Epidermal melanocyte (primary cell): ENCODE measurements around the gene WNT5B.

ENCODE experiments used
- DNase-seq: peaks from one replicate; pipeline ENCODE4 v3.0.0; 2011; ENCODE audit warnings: low spot score; ENCODE audit not compliant: insufficient read length

Gene WNT5B

GRCh38 chr12:1628666-1629337 is at the start of gene WNT5B:
Gene WNT5B (plus strand): TSS chr12:1629231. CDS start chr12:1631355, 2,124 bp downstream.
- no peak for DNase-seq

GRCh38 chr12:1579651-1580435 is 49.2 kb upstream of the WNT5B start:
- DNase-seq: no peak

- DNase-seq: no peak
Measured at GRCh38 chr12:1580526-1580925, 48.5 kb upstream of the WNT5B start.

DNA sequence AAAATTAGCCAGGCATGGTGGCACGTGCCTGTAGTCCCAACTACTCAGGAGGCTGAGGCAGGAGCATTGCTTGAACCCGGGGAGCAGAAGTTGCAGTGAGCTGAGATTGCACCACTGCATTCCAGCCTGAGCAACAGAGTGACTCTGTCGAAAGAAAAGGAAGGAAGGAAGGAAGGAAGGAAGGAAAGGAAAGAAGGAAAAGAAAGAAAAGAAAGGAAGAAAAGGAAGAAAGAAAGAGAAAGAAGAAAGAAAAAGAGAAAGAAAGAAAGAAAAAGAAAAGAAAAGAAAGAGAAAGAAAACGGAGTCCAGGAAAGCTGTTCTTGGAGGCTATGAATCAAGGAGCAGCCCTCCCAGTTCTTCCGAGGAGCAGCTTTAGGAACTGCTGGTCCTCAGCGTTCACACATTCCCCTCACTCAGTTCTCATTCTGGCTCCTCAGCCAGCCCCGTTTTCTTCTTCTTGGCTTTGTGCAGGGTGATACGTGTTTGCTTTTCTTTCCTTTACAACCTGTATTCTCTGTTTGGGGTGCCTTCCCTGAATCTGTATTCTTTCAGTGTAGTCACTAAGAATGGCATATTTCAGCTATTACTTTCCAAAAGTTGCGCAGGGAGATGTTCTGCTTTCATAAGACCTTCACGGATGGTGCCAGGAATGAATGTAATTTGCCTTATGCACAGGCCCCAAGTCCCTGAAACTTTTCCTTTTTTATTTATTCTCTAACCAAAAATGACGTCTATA is 46.9 kb upstream of the WNT5B start:
- DNase-seq: no peak

DNA sequence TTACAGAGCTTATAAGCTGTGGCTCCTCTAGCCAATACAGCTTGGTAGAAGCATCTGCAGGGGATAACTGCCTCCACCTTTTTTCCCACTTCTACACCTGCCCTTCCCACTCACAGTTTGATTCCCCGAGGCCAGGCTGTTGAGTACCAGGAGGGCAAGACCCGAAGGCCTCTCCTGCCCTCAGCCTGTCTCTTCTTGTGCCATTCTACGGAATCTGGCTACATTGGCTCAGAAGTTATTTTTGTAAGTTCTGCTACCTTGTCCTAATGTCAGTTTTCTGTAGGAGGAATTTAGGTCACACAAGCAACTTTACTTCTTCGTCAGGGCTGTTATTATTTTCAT is 46.4 kb upstream of the WNT5B start:
- DNase-seq: no peak

- DNase-seq: peak; percentile 91
Measured at GRCh38 chr12:1583421-1584078, 45.5 kb upstream of the WNT5B start.

- DNase-seq: no peak
Measured at GRCh38 chr12:1584326-1584725, 44.7 kb upstream of the WNT5B start.

DNA sequence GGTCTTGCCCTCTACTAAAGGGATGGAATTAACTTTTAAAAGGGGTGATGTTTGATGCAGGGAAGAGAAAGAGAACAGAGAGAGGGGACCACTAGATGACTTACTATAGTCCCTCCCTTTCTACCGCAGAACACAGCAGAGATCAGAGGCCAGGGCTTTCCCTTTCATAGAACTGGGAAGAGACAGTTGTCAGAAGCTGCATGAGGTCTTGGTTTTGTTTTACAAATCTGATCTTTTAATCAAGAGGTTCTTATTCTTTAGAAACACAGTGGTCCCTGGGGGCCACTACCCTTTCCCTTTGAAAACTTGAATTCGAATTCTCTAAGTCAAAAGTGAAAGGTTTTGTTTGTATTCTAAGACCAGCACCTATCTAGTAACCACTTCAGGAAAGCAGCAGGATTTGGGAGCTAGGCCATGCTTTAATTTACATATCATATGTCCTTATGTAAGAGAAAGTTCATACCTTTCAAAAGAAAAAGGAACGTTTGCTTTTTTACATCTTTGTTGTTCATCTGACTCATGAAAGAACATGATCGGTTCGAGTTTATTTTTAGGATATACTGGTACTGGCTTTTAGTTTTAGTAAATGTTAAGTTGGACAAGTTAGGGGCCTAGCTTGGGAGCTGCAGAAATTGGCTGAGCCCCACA is 41.0 kb upstream of the WNT5B start:
- no peak for DNase-seq

DNA sequence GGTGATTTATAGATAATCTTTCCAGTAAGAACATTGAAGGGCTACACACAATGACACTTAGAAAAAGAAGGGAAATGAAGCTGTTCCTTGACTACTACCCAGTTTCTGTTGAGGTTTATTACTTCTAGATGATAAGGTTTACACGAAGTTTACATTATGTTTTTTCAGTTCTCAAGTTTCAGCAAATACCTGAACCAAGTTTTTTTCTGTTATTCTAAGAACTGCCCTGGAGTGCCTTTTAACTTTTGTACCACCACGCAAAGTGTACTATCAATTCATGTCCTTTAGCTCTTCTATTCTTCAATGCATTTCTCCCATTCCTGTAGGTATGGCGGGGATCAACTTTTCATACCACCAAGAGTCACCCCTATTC is 40.5 kb upstream of the WNT5B start:
- no peak for DNase-seq

DNA sequence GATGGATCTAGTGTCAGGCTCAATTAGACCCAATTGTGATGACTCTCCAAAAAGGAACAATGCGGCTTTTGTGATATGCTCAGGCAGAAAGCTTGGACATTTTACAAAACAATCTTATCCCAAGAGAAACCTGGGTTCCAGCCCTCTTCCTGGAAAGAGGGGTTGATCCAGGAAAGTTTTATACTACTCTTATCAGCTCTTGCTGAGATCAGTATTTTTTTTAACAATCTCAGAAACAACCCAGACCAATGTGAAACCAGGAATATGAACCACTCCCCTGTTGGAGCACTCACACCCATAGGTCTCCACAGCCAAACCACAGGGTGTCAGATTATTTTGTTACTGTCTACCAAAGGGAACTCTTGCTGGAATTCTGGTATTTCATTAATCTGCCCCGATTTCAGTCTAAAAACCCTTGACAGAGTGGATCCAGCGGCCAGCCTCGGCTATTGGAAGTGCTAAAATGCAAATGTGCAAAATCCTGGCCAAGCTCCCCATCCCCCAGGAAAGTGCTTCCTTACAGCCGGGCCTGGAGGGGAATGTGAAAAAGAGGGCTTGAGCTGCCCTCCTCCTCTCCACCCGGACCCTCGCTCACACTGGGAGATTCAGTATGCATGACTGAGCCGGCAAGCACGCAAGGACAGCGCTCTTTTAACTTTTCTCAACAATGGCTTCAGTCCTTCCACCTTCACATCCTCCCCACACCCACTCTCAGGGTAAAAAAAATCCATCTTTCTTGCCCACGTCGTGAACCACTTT is 38.6 kb upstream of the WNT5B start:
- DNase-seq: no peak

DNA sequence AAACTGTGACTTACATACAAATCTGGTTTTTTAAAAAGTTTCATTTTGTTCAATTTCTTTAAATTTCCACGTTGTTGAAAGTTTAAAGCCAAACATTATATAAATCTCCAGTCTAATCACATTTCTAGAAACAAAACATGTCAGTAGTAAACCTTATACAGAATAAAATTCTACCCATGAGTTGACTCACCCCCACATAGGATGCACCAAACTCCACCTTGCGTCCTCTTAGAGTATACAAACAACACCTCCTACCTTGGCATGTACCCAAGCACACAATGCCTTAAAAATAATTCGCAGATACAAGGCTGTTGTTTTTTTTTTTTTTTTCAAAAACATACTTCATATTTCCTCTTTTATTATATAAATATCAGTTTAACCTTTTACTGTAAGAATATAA is 38.0 kb upstream of the WNT5B start:
- DNase-seq: no peak

DNA sequence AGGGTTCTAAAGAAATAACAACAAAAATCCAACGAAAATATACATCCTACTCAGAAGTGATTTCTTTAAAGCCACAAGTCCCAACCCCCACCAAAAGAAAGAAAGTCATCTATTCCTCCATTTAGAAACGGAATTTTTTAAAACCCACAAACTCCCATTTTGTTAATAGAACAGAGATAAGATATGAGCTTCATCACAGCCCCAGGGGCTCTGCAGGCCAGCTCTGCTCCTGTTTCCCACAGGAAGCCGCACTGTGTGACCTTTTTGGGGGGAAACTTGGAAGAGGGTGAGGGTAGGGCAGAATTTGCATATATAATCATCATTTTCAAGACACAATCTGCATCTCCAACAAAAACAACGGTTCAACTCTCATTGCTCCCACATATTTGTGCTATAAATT is 37.5 kb upstream of the WNT5B start:
- no peak for DNase-seq

DNA sequence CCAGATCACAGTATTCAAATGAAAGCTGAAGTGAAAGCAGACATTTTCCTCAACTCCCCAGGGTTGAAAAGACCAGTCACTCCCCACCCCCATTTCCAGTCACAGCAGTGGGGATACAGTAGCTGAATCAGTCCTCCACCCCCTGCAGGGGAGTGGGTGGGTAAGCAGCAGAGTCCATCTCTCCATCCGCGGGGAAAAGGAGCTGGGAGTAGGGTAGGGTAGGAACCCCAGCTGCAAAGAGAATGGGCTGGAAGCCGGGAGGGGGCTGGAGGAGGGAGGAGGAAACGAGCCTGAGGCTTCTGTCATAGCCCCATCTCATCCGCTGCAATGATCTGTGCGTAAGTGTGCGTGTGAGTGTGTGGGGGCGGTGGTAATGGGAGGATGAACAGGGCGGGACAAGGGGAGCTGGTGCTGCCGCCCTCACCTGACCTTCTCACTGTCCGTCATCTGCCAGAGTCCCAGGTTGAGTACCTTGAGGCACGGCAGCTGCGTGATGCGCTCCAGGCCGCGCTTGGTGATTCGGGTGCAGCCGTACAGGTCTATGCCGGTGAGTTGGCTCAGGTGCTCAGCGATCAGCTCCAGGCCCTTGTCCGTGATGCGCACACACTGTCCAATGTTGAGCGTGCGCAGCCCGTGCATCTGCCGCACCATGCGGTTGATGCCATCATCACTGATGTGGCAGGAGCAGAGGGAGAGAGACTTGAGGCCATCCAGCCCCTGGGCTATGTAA is 36.4 kb upstream of the WNT5B start:
- DNase-seq: no peak

DNA sequence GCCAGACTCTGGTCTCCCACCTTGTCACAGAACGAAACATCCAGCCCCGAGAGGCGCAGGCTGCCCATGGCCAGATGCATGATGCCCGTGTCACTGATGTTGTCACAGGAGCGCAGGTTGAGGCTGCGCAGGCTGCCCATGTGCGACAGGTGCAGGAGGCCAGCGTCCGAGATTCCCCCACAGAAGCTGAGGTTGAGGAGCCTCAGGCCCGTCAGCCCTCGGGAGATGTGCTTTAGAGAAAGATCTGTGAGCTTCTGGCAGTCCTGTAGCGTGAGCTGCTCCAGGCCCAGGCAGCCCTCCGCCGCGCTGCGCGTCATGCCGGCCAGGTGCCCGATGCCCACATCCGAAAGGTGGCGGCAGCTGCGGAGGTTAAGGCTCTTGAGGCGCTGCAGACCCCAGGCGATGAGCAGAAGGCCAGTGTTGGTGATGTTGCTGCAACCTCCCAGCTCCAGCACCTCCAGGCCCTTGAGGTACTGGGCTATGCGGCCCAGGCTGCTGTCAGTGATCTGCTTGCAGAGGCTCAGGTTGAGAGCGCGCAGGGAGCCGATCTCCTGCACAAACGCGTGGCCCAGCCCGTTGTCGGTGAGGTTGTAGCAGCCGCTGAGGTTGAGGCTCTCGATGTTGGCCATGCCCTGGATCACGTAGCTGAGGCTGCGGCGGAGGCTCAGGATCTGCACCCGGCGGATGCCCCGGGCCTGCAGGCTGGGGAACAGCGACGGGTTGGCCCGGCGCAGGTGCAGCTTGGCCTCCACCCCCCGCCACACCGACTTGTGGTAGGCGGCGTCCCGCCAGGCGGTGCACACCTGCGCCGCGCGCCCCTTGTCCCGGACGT is 35.6 kb upstream of the WNT5B start:
- DNase-seq: no peak

DNA sequence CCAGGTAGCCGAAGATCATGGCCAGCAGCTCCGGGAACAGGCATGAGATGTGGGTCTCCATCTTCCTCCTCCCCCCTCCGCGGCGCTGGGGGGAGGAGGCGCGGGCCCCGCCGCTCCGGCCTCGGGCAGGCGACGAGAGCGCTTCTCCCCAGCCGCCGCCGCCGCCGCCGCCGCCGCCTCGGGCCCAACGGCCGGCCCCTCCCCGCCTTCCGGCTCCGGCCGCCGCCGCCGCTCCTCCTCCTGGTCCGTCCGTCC is 35.1 kb upstream of the WNT5B start:
- no peak for DNase-seq

DNA sequence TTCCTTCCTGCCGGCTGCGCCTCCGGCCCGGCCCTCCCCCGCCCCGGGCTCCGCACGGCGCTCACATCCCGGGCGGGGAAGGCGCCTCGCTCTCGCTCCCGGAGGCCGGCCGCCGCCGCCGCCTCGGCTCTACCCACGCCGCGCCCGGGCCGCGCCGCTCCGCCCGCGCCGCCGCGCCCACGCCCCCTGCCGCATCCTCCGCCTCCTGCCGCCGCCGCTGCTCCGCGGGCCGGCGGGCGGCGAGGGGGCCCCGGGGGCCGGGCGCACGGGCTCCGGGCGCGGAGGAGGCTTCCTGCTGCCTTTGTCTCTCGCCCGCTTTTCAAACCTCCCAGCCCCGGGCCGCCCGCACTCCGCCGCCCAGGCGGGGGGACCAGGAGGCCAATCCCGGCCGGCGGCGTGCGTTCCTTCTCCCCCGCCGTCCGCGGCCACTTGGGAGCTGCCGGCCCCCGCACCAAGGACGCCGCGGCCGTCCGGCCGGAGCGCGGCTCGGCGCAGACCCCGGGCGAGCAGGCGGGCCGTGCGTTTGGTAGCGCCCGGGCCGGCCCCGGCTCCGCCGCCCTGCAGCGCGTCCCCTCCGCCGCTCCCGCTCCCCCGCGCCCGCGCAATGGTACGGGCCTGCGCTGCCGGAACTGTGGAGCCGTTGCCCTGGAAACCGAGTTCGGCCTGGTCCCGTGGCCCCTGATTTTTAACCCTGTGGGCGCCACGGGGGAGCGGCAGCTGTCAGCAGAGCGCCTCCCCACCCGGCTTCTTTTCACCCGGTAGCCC is 34.6 kb upstream of the WNT5B start, which contains the start of gene FBXL14:
Gene FBXL14 (minus strand): TSS at position 321 of the 765 bp plus-strand sequence. CDS start 515 bp downstream, outside the sequence.
- peak; percentile 76 for DNase-seq

- no peak for DNase-seq
Measured at GRCh38 chr12:1595026-1595561, 33.9 kb upstream of the WNT5B start.

DNA sequence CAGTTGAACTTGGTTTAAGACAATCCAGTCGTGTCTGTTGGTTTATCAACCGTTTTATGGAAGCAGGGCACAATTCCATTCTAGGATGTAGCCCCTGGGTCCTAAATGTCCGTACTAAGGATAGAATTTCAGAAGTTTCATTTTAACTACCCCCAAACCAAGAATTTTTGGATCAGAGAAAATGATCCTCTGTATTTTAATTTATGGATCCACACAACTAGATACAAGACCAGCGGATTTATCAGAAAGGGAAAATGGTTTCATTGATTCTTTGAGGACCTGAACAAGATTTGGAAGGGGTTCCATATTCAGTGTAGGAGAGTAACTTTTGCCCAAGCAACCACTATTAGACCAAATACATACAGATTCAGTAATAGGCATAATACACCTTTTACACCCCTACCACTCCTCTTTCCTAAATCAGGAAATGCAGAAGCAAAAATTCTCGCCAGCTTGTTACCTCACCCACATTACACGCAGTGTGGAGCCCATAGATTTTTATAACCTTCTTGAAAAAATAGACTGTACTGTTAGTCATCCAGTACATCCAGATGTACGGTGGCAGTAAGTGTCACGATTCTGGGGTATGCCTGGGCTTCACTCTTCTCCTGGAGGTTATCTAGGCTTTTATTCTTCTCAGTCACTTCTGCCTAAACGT is 33.2 kb upstream of the WNT5B start:
- no peak for DNase-seq
